Measurements from ENCODE around the gene GPI.

The GPI gene

DNA sequence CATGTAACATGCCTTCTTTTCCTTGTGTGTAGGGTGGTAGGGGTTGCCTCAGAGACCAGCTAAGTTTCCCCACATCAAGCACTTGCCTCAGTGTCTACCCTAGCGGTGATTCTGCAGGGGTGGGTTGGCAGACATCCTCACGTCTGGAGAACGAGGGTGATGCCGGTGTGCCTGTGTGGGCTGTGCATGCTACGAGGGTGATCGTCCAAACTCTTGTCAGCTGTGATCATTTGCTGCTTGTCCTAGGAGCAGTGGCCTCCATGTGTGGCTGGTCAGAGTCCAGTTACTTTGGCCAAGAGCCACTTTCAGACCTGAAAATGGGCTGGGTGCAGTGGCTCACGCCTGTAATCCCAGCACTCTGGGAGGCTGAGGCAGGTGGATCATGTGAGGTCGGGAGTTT is 5.1 kb downstream of the GPI start:
- H2AK5ac ChIP-seq (ENCODE audit: low read length, severe bottlenecking): no peak overlapping the region
- no peak overlapping the region for H2AFZ ChIP-seq (ENCODE audit: low read depth, low read length)

DNA sequence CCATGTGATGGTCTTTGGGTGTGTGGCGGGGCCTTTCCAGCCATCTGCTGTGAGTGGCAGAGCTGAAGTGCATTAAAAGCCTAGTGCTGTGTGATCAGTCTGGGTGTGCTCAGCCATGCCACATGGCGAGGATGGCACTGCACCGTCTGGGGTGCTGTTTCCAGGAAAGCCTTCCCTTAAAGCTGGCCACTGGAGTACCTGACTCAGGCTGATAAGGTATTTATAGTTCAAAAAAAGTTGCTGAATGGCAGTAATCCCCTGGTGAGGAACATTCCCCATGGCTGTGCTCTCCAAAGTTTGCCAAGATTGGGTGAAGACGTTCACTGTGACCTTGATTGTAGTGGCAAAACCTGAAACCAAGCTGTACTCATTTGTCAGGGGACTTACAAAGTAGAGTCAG is 6.0 kb downstream of the GPI start:
- H2AFZ ChIP-seq (ENCODE audit: low read depth, low read length): no peak overlapping the region

More for the DNA sequence above, 5.1 kb downstream of the GPI start:
- Histone ChIP-seq H2BK12ac (ENCODE audit: low read length in 2 of 2) (no peak overlapping the region), H3K4me2 (ENCODE audit: low read length, poor library complexity, severe bottlenecking) (no peak overlapping the region), H2BK5ac (ENCODE audit: low read depth, low read length, poor library complexity, severe bottlenecking) (no peak overlapping the region), H3K23ac (ENCODE audit: low read length in 2 of 2) (no peak overlapping the region), H3K9ac (ENCODE audit: low read length) (no peak overlapping the region), H3K4ac (ENCODE audit: low read depth in 1 of 2, low read length in 2 of 2) (no peak overlapping the region), H2BK15ac (ENCODE audit: low read depth, poor library complexity, severe bottlenecking) (no peak overlapping the region), H2BK120ac (ENCODE audit: low read depth, low read length) (no peak overlapping the region), H3K36me3 (ENCODE audit: control insufficient read depth in 1 of 2, insufficient read depth in 2 of 2, low read depth in 1 of 2, low read length in 2 of 2) (peaks cover 51 to 60% of the 10 kb centered on the region in 2 experiments), H3K79me1 (replicated peaks; ENCODE audit: low read length, poor library complexity, severe bottlenecking) (peaks cover 40% of the 10 kb centered on the region), H3K4me3 (ENCODE audit: insufficient read depth in 1 of 2, low read depth in 1 of 2, low read length in 2 of 2) (no peak overlapping the region), H3K9me3 (ENCODE audit: control insufficient read depth, low read length) (no peaks in the 10 kb centered on the region), H3K14ac (ENCODE audit: low read length in 2 of 2) (no peak overlapping the region), H3K4me1 (ENCODE audit: control insufficient read depth, insufficient read depth, low read depth, low read length) (peaks cover 10% of the 10 kb centered on the region), H3K27ac (ENCODE audit: low read length, poor library complexity, severe bottlenecking) (no peak overlapping the region), H4K91ac (ENCODE audit: low read length) (no peak overlapping the region), H3K27me3 (ENCODE audit: control insufficient read depth in 1 of 2, insufficient read depth in 1 of 2, low read length in 2 of 2) (no peaks in the 10 kb centered on the region), H4K8ac (ENCODE audit: low read length) (no peak overlapping the region), H3K18ac (ENCODE audit: low read depth in 1 of 2, low read length in 2 of 2) (no peak overlapping the region)
- DNase-seq: no peak
- whole genome bisulfite sequencing: 95% methylated on average over 8 of the region's 8 CpGs

DNA sequence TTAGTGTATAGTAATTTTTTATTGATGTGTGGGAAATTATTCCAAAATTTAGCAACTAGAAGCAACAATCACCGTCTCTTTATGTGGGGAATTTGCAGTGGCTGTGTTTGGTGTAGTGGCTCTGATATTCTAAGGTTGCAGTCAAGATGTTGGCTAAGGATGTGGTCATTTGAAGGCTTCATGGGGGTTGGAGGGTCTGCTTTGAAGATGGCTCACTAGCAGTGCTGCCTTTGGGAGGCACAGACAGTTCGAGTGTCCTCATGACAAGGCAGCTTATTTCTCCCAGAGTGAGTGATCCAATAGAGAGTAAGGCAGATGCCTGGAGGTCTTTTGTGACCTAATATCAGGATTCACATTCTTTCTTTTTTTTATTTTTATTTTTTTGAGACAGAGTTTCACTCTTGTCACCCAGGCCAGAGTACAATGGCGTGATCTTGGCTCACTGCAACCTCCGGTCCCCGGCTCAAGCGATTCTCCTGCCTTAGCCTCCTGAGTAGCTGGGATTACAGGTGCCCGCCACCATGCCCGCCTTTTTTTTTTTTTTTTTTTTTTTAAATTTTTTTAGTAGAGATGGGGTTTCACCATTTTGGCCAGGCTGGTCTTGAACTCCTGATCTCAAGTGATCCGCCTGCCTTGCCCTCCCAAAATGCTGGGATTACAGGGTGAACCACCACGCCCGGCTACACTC is 8.7 kb downstream of the GPI start:
- Histone ChIP-seq H3K23ac (ENCODE audit: low read length in 2 of 2) (no peak overlapping the region), H3K27ac (ENCODE audit: low read length, poor library complexity, severe bottlenecking) (no peak overlapping the region), H2BK120ac (ENCODE audit: low read depth, low read length) (no peak overlapping the region), H3K79me1 (replicated peaks; ENCODE audit: low read length, poor library complexity, severe bottlenecking) (peaks cover 25% of the 10 kb centered on the region), H2BK12ac (ENCODE audit: low read length in 2 of 2) (no peak overlapping the region), H2AFZ (ENCODE audit: low read depth, low read length) (no peak overlapping the region), H3K27me3 (ENCODE audit: control insufficient read depth in 1 of 2, insufficient read depth in 1 of 2, low read length in 2 of 2) (no peaks in the 10 kb centered on the region), H2BK15ac (ENCODE audit: low read depth, poor library complexity, severe bottlenecking) (no peak overlapping the region), H2AK5ac (ENCODE audit: low read length, severe bottlenecking) (no peak overlapping the region), H4K8ac (ENCODE audit: low read length) (no peak overlapping the region), H3K4me2 (ENCODE audit: low read length, poor library complexity, severe bottlenecking) (no peak overlapping the region), H3K4ac (ENCODE audit: low read depth in 1 of 2, low read length in 2 of 2) (no peak overlapping the region), H4K91ac (ENCODE audit: low read length) (no peak overlapping the region), H3K4me1 (ENCODE audit: control insufficient read depth, insufficient read depth, low read depth, low read length) (no peaks in the 10 kb centered on the region), H3K4me3 (ENCODE audit: insufficient read depth in 1 of 2, low read depth in 1 of 2, low read length in 2 of 2) (no peak overlapping the region), H3K18ac (ENCODE audit: low read depth in 1 of 2, low read length in 2 of 2) (no peak overlapping the region), H3K9me3 (ENCODE audit: control insufficient read depth, low read length) (no peaks in the 10 kb centered on the region), H2BK5ac (ENCODE audit: low read depth, low read length, poor library complexity, severe bottlenecking) (no peak overlapping the region), H3K14ac (ENCODE audit: low read length in 2 of 2) (no peak overlapping the region), H3K9ac (ENCODE audit: low read length) (no peak overlapping the region), H3K36me3 (ENCODE audit: control insufficient read depth in 1 of 2, insufficient read depth in 2 of 2, low read depth in 1 of 2, low read length in 2 of 2) (peaks cover 57 to 65% of the 10 kb centered on the region in 2 experiments)
- DNase-seq: no peak
- WGBS: 97% methylated on average over 9 of the region's 11 CpGs

More for the DNA sequence above, 6.0 kb downstream of the GPI start:
- H3K4me2 ChIP-seq (ENCODE audit: low read length, poor library complexity, severe bottlenecking): no peak overlapping the region
- H3K4me3 ChIP-seq (ENCODE audit: insufficient read depth in 1 of 2, low read depth in 1 of 2, low read length in 2 of 2): no peak overlapping the region
- H4K8ac ChIP-seq (ENCODE audit: low read length): no peak overlapping the region
- peaks cover 59 to 67% of the 10 kb centered on the region in 2 experiments for H3K36me3 ChIP-seq (ENCODE audit: control insufficient read depth in 1 of 2, insufficient read depth in 2 of 2, low read depth in 1 of 2, low read length in 2 of 2)
- H3K79me1 ChIP-seq (replicated peaks; ENCODE audit: low read length, poor library complexity, severe bottlenecking): peaks cover 42% of the 10 kb centered on the region
- H2BK12ac ChIP-seq (ENCODE audit: low read length in 2 of 2): no peak overlapping the region
- no peak overlapping the region for H3K23ac ChIP-seq (ENCODE audit: low read length in 2 of 2)
- no peak overlapping the region for H3K27ac ChIP-seq (ENCODE audit: low read length, poor library complexity, severe bottlenecking)
- no peaks in the 10 kb centered on the region for H3K27me3 ChIP-seq (ENCODE audit: control insufficient read depth in 1 of 2, insufficient read depth in 1 of 2, low read length in 2 of 2)
- H3K14ac ChIP-seq (ENCODE audit: low read length in 2 of 2): no peak overlapping the region
- DNase-seq: no peak
- H4K91ac ChIP-seq (ENCODE audit: low read length): no peak overlapping the region
- H2BK15ac ChIP-seq (ENCODE audit: low read depth, poor library complexity, severe bottlenecking): no peak overlapping the region
- 97% methylated on average over 4 of the region's 4 CpGs for WGBS
- H3K9me3 ChIP-seq (ENCODE audit: control insufficient read depth, low read length): no peaks in the 10 kb centered on the region
- no peak overlapping the region for H3K4ac ChIP-seq (ENCODE audit: low read depth in 1 of 2, low read length in 2 of 2)
- H3K9ac ChIP-seq (ENCODE audit: low read length): no peak overlapping the region
- H2AK5ac ChIP-seq (ENCODE audit: low read length, severe bottlenecking): no peak overlapping the region
- H2BK120ac ChIP-seq (ENCODE audit: low read depth, low read length): no peak overlapping the region
- H3K4me1 ChIP-seq (ENCODE audit: control insufficient read depth, insufficient read depth, low read depth, low read length): peaks cover 7% of the 10 kb centered on the region
- H2BK5ac ChIP-seq (ENCODE audit: low read depth, low read length, poor library complexity, severe bottlenecking): no peak overlapping the region
- no peak overlapping the region for H3K18ac ChIP-seq (ENCODE audit: low read depth in 1 of 2, low read length in 2 of 2)

- H4K91ac ChIP-seq (ENCODE audit: low read length): no peak overlapping the region
Measured at GRCh38 chr19:34375598-34375997, 10.6 kb downstream of the GPI start.

More at GRCh38 chr19:34375598-34375997, 10.6 kb downstream of the GPI start:
- Histone ChIP-seq H2BK120ac (ENCODE audit: low read depth, low read length) (no peak overlapping the region), H3K79me1 (replicated peaks; ENCODE audit: low read length, poor library complexity, severe bottlenecking) (peaks cover 28% of the 10 kb centered on the region), H3K9me3 (ENCODE audit: control insufficient read depth, low read length) (no peaks in the 10 kb centered on the region), H3K27me3 (ENCODE audit: control insufficient read depth in 1 of 2, insufficient read depth in 1 of 2, low read length in 2 of 2) (no peaks in the 10 kb centered on the region), H2BK5ac (ENCODE audit: low read depth, low read length, poor library complexity, severe bottlenecking) (no peak overlapping the region), H3K4me2 (ENCODE audit: low read length, poor library complexity, severe bottlenecking) (no peak overlapping the region), H3K9ac (ENCODE audit: low read length) (no peak overlapping the region), H3K23ac (ENCODE audit: low read length in 2 of 2) (no peak overlapping the region), H4K8ac (ENCODE audit: low read length) (no peak overlapping the region), H3K4me3 (ENCODE audit: insufficient read depth in 1 of 2, low read depth in 1 of 2, low read length in 2 of 2) (no peak overlapping the region), H2AK5ac (ENCODE audit: low read length, severe bottlenecking) (no peak overlapping the region), H3K14ac (ENCODE audit: low read length in 2 of 2) (no peak overlapping the region), H3K36me3 (ENCODE audit: control insufficient read depth in 1 of 2, insufficient read depth in 2 of 2, low read depth in 1 of 2, low read length in 2 of 2) (peaks cover 57 to 62% of the 10 kb centered on the region in 2 experiments), H2BK12ac (ENCODE audit: low read length in 2 of 2) (no peak overlapping the region), H3K18ac (ENCODE audit: low read depth in 1 of 2, low read length in 2 of 2) (no peak overlapping the region), H3K27ac (ENCODE audit: low read length, poor library complexity, severe bottlenecking) (no peak overlapping the region), H3K4ac (ENCODE audit: low read depth in 1 of 2, low read length in 2 of 2) (no peak overlapping the region), H3K4me1 (ENCODE audit: control insufficient read depth, insufficient read depth, low read depth, low read length) (no peaks in the 10 kb centered on the region), H2BK15ac (ENCODE audit: low read depth, poor library complexity, severe bottlenecking) (no peak overlapping the region), H2AFZ (ENCODE audit: low read depth, low read length) (no peak overlapping the region)
- peak; percentile 20 for DNase-seq
- 80% methylated on average over 8 of the region's 8 CpGs for WGBS

All from mesenchymal stem cell (in vitro differentiated cells and primary cell).